ENCODE measurements around the gene RCBTB1.
"Not testable (repeated sequence)": the region's sequence is repeated elsewhere in the genome, so short reads cannot be mapped to it uniquely, and the experiment has no call there.

RCBTB1 gene

DNA sequence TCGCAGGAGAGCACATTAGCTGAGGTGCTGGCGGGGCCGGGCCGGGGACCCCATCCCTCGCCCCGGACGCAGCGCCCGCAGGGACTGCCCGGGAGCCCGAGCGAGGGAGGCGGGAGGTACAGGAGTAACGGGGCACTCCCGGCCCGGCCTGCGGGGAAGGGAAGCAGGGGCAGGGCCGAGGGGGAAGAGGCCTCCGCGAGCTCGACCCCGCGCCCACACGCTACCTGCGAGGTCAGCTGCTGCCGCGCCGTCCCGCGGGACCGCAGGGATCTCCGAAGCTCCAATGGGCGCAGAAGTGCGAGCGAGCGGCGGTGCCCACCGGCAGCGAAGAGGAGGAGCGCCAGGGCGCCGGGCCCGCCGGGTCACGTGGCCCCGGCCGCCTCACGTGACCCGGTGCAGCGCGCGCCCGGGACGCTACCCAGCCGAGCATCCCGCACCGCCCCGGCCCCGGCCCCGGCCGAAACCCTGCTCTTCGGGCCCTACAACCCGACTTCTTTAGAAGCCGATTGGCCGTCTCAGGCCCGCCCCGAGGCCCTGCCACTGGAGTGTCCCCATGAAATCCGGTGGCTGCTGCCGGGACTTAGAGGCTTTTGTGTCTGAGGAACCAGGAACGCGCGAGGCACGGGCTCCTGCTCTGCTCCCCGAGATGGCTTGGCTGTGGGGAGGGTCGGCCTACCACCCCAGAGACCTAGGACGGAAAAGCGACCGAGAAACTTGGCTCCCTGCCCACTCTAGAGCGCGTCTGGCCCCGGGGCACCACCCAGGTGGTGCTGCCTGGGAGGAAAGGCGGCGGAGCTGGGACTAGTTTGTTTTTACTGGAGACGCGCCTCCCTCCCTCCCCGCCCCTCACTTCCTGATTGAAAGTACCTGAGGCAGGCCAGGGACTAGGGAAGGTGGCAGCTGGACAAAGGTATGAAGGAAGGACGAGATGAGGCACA, at the start of gene RCBTB1:
TSS of gene RCBTB1 (minus strand) at position 339 of the 938 bp plus-strand sequence. CDS start 18,279 bp downstream, outside the sequence.
- DNase-seq (ENCODE audit: low read depth in 2 of 2), result peak; percentile 51 to 53

DNA sequence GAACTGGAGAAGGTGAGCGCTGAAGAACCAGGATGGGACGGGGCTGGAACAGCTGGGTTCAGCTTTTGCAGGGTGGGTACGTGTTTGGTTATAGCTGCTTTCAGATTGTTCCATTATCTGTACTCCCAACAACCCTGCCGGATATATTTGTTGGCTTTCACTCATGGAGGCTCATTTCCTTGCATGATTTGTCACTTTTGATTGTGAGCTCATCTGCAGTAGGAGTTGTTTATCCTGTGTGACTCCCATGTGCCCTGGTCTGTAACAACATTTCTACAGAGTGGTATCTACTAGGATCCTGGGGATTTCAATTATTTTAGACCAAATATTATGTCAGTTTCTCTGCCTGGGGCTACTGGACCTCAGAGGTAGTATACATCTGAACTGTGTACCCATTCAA, 48.4 kb upstream of the RCBTB1 start:
- DNase-seq (ENCODE audit: low read depth in 2 of 2), result no peak

DNA sequence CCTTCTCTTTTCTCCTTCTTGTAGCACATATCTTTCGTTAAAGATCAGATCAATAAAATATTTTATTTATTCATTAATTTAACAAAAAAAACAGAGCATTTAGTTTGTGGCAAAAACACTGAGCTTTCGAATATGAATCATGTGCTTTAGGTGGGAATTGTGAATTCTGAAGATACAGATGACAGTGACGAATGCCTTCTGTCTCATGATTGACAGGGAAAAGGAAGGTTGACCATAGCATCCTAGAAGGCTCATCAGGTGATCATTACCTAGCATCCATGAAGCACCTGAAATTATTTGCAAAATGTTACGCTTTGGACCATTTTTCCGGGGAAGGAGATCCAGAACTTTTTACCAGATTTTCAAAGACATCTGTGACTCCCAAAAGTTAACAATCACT, 46.8 kb upstream of the RCBTB1 start:
- no peak for DNase-seq (ENCODE audit: low read depth in 2 of 2)

DNA sequence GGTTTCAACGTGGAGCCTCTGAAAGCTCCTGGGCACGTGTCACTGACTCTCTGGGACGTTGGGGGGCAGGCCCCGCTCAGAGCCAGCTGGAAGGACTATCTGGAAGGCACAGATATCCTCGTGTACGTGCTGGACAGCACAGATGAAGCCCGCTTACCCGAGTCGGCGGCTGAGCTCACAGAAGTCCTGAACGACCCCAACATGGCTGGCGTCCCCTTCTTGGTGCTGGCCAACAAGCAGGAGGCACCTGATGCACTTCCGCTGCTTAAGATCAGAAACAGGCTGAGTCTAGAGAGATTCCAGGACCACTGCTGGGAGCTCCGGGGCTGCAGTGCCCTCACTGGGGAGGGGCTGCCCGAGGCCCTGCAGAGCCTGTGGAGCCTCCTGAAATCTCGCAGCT, 45.2 kb upstream of the RCBTB1 start:
- DNase-seq (ENCODE audit: low read depth in 2 of 2), result no peak

DNA sequence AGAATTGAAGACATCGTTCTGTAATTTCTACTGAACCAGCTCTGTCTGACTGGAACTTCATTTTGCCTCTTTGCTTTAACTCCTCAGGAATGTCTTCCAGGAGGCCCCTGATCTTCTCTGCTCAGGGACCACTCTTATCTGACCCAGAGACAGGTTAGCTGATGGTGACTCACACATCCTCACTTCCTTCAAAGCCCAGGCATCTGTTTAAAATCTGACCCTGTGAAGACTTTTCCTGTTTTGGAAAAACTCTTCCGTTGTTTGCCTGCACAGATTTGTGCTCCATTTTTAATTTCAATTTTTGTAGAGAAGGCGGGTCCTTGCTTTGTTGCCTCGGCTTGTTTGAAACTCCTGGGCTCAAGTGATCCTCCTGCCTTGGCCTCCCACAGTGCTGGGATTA, 44.6 kb upstream of the RCBTB1 start:
- no peak for DNase-seq (ENCODE audit: low read depth in 2 of 2)

DNA sequence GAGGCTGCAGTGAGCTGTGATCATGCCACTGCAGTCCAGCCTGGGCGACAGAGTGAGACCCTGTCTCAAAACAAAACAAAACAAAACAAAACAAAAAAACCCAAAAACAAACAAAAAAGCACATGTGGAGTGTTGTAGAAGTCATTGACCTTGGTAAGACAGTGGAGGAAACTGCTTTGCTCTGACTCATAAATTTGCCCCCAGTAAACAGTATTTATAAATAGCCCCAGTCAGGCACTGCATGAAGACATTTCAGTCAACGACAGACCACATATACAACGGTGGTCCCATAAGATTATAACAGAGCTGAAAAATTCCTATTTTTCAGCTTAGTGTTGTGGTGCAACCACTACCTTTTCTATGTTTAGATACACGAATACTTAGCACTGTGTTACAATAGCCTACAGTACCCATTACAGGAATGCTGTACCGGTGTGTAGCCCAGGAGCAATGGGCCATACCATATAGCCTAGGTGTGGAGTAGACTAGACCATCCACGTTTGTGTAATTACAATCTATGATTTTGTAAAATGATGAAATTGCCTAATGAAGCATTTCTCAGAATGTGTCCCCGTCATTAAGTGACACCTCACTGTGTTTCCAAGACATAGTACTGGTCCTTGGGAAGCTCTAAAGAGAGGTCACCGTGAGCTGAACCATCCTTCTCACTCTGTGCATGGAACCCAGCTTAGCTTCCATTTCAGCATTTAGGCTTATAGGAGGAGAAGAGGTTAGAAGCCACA, 44.0 kb upstream of the RCBTB1 start:
- no peak for DNase-seq (ENCODE audit: low read depth in 2 of 2)

DNA sequence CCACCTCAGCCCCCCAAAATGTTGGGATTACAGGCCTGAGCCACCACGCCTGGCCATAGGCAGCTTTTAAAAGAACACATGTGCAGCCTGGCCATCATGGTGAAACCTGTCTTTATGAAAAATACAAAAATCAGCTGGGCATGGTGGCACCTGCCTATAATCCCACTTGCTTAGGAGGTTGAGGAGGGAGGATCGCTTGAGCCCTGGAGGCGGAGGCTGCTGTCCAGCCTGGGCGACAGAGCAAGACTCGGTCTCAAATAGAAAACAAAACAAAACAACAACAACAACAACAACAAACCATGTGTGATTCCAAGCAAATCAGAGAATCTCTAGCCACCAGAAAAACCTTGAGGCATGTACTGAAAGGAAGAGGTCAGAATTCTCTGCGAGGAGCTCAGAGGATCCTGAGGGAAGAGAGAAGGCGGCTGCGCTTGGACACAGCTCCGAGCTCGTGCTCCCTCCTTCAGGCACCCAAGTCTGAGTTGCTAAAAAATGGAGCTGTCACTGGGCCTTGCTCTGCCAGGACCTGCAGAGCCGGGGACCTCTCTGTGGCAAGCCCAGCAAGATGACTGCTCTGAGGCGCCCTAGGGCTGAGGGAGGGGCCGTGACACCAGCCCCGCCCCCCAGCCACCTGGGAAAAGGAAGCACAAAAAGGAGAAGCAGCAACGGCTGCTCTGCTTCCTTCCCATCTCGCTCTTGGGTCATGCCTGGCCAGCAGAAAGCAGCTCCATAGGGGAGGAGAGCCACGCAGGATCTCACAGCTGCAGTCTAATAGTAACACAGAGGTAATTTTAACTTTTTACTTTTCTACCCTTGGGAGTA, 42.7 kb upstream of the RCBTB1 start, which contains the start of gene ARL11:
TSS of gene ARL11 (plus strand) at position 677 of the 822 bp plus-strand sequence. CDS start 1,941 bp downstream, outside the sequence.
- peak in 1 of 2 donors; percentile 33 for DNase-seq (ENCODE audit: low read depth in 2 of 2)

DNA sequence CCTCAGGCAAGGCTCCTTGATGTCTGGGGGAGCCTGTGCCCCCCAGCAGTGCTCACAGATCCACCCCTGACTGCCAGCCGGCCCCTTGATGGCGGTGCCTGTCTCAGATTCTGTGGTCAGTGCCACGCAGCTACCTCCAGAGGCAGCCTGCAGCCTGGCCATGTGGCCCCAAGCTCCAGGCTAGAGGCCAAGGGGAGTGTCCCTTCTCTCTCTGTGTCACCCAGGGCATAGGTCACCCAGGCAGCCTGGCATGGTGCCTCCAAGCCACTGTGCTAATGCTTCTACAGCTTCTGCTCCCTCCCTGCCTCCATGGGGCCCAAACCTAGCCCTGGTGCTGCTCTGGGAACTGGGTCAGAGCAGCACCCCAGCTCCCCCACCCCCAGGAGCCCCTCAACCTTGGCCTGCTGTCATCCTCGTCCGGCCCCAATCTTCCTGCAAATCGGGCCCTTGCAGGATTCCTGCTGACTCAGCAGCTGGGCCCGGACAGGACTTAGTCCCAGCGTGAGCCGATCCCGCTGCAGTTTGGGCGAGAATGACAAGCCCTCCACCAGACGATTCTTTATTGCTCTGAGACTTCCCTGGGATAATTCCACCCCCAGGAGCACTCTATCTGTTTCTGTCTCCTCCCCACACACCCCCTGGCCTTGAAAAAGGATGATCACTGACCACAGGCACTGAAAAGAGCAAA, 40.2 kb upstream of the RCBTB1 start:
- no peak for DNase-seq (ENCODE audit: low read depth in 2 of 2)

DNA sequence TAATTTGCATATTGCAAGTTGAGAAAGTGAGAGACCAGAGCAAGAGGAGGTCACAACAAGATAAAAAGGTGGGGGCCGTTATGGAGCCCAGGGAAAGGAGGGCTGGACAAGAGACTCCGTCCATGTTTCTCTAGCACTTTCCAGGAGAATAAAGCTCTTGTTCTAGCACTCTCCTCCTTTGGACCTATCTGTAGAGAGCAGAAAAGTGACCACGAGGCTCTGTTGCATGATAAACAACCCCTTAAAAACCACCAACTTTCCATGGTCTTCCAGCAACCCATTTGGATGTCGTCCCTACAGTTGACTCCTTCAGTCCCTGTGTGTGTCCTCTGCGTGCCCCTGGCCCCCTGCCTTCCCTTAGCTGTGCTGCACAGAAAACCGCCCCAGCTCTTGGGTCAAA, 38.9 kb upstream of the RCBTB1 start:
- DNase-seq (ENCODE audit: low read depth in 2 of 2), result no peak

DNA sequence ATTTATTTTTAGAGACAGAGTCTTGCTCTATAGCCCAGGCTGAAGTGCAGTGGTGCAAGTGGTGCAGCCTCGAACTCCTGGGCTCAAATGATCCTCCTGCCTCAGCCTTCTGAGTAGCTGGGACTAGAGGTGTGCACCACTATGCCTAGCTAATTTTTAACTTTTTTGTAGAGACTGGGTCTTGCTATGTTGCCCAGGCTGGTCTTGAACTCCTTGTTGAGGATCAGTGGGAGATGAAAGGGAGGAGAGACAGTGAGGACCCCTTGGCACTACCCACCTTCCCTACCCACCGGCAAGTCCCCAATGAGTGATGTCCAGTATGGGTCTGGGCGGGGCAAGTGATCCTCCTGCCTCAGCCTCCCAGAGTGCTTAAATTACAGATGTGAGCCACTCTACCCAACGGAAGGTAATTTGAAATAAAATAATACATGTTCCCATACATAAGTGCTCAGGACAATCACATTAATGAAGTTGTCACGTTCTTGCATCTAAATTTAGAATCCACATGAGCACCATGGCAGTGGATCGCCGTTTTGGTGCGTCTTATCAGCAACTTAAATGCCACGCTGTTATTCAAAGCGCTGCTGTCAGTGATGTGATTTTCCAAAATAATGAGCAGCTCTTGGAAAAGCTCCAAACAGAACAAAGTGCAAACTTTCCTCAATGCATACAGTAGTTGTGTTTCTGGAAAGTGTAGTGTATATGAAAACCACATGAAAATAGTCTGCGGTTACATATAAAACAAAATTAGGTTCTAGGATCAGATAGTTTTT, 37.0 kb upstream of the RCBTB1 start:
- DNase-seq (ENCODE audit: low read depth in 2 of 2), result no peak

DNA sequence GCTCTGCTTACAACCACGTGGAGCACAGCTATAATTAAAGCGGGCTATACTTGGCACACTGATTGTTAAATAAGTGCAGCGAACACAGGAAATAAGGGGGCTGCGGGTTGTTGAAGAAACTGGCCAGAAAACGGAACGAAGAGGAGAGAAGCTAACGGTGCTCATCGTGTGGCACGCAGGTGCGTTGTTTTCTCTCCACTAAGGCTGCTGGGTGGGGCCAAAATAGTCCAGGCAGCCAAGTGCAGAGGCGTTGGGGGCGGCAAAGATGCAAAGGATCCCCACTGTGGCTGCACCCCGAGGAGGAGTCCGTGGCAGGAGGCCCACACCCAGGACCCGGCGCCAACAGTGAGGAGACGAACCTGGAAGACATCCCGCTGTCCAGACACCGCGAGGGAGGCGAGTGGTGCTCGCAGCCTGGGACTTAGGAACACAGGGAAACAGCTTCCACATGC, 34.8 kb upstream of the RCBTB1 start:
- no peak for DNase-seq (ENCODE audit: low read depth in 2 of 2)

DNA sequence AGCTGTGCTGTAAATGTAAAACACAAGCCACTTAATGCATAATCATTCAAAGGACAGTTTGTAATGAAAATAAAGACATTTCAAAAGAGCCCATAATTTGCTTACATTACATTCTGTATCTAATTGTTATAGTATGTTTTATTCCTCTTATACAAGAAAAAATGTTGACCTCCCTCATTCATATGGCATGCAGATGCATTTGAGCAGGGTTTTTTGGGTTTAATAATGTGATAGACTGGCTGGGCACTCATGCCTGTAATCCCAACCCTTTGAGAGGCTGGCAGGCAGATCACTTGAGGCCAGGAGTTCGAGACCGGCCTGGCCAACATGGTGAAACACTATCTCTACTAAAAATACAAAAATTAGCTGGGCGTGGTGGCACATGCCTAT, 31.3 kb upstream of the RCBTB1 start:
- DNase-seq (ENCODE audit: low read depth in 2 of 2), result no peak

DNA sequence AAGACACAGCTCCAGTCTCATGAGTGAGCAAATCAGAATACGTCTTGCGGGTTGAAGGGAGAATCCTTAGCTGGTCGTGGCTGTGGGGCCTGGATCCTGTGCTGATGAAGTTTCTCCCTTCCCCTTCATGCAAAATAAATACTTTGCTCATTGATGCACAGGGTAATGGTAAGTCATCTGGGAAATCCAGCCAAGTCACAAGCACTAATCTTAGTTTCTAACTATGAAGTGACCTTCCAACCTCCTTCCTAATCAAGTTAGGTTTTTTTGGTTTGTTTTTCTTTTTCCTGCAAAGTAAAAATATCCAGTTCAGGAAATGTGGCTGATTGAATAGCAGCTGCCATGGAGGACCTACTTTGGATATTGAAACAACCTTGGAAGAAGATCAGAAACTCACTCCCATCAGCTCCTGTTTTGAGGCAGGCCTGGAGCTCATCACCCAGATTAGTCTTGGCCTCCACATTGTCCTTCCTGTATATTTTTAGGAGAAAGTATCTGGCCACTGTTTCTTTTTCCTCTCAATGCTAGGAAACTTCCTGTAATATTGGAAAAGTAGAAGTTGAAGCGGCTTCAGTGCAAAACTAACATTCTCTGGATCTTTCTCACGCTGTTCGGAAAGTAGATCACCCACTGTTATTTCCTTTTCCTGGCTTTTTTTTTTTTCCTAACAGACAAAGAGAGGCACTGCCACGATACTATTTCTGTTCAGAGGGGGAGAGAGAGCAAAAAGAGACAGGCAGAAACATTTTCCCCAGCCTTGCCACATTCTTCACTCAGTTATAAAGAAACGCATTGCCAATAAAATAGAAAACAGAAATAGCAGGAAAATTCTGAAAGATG, 30.7 kb upstream of the RCBTB1 start:
- DNase-seq (ENCODE audit: low read depth in 2 of 2), result no peak

DNA sequence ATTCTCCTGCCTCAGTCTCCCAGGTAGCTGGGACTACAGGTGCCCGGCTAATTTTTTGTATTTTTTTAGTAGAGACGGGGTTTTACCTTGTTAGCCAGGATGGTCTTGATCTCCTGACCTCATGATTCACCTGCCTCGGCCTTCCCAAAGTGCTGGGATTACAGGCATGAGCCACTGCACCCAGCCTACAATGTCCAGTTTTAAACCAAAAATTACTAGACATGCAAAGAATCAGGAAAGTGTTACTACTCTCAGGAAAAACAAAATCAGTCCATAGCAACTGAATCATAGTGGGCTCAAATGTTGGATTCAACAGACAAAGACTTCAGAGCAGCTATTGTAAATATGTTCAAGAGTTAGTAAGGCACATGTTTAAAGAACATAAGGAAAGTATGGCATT, 26.7 kb upstream of the RCBTB1 start:
- not testable (repeated sequence) for DNase-seq (ENCODE audit: low read depth in 2 of 2)

DNA sequence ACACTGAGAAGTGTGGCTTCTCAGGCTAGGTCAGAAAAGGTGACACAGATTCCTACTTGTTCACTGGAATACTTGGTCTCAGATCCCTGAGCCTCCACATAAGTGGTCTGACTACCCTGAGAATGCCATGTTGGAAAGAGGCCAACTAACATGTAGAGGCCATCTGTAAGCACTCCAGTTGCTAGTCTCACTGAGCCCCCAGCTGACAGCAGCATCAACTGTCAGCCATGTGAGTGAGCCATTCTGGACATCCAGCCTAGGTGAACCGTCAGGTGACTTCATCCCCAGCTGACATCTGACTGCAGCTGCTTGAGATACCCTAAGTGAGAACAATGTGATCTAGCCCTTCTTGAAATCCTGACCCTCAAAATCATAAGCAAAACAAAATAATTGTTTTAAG, 24.8 kb upstream of the RCBTB1 start:
- DNase-seq (ENCODE audit: low read depth in 2 of 2), result no peak

DNA sequence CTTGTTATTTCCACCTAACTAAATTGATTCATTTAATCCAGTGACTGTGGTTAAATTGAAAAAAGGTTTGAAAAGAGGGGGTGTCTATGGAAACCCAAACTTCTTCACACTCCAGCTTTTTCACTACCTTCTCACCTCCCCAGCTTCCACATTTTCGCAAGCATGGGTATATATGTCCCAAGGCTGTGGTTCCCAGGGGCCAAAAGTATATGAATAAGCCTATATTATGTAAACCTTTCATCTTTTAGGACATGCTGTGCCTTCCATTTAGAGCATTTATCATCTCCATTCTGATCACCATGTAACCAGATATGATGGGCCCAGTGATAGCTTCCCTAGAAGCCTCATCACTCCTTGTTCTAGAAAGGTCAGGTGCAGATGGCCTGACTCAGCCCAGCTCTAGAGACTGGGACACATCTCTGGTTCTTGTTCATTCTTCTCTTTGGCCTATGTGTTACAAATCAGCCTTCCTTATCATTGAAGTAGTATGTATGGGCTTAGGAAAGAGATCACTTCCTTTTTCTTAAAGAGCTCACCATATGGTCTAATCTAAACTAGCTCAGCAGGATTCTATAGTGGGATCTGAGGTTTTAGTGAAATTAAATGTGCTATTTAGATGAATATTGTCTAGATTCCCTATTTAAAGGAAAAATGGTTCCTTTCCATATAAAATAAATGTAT, 23.4 kb upstream of the RCBTB1 start:
- DNase-seq (ENCODE audit: low read depth in 2 of 2), result no peak

DNA sequence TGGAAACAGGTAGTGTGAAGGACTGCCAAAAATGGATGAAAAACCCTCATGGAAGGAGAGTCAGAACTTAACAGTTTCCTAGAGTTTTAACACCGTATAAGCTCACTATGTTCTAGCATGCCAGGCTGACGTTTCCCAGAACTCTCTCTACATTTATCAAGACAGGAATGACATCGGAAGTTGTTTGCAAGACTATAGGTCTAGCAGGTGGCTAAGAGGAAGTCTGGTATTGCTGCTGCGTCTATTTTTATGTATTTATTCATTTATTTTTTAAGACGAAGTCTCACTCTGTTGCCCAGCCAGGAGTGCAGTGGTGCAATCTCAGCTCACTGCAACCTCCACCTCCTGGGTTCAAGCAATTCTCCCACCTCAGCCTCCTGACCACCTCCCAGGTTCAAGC, 22.4 kb upstream of the RCBTB1 start:
- DNase-seq (ENCODE audit: low read depth in 2 of 2), result no peak

DNA sequence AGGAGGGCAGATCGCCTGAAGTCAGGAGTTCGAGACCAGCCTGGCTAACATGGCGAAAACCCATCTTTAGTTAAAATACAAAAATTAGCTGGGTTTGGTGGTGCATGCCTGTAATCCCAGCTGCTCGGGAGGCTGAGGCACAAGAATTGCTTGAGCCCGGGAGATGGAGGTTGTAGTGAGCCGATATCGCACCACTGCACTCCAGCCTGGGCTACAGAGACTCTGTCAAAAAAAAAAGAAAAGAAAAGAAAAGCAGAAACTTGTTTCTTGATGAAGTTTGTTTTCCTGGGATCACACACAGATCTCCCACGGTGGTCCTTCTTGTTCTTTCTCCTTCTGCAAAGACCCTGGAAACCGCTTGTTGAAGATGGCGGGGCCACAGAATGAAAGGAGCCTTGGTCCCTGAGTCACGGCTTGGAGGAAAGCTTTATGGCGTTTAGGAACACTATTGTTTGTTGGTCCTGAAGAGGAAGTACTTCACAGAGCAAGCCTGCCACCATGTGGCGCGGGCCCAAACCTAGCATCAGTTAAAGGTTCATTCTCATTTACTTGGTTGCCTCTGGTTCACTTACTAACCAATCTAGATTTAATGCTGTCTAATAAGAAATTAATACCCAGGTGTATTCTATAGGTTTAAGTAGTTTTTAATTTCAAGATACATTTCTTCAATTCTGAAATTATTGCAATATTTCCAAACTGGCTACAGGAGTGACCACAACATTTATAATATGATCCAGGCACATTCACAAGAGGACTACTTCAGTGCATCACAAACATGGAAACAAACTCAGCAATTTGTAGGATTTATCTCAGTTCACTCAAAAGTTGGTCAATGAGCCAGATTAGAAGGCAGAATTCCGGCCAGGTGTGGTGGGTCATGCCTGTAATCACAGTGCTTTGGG, 21.6 kb upstream of the RCBTB1 start:
- DNase-seq (ENCODE audit: low read depth in 2 of 2), result peak; percentile 50 to 63

All from stimulated activated CD8-positive, alpha-beta memory T cell treated with anti-CD3 and anti-CD28 coated beads, Interleukin-2, amount 100 ng/mL, for 48 hours (primary cell).